GM19467 (cell line): ENCODE measurements around the gene TOR4A.
"Not testable (repeated sequence)": the region's sequence is repeated elsewhere in the genome, so short reads cannot be mapped to it uniquely, and the experiment has no call there.

Experiments
- ATAC-seq: cut with Tn5 transposase; IDR thresholded peaks from one replicate; pipeline ENCODE4 v1.9.1; 2021; ENCODE audit warnings: mild to moderate bottlenecking, moderate library complexity; ENCODE audit not compliant: unreplicated experiment

Gene TOR4A

GRCh38 chr9:137251490-137252268 is 25.8 kb upstream of the TOR4A start:
- no peak for ATAC-seq

DNA sequence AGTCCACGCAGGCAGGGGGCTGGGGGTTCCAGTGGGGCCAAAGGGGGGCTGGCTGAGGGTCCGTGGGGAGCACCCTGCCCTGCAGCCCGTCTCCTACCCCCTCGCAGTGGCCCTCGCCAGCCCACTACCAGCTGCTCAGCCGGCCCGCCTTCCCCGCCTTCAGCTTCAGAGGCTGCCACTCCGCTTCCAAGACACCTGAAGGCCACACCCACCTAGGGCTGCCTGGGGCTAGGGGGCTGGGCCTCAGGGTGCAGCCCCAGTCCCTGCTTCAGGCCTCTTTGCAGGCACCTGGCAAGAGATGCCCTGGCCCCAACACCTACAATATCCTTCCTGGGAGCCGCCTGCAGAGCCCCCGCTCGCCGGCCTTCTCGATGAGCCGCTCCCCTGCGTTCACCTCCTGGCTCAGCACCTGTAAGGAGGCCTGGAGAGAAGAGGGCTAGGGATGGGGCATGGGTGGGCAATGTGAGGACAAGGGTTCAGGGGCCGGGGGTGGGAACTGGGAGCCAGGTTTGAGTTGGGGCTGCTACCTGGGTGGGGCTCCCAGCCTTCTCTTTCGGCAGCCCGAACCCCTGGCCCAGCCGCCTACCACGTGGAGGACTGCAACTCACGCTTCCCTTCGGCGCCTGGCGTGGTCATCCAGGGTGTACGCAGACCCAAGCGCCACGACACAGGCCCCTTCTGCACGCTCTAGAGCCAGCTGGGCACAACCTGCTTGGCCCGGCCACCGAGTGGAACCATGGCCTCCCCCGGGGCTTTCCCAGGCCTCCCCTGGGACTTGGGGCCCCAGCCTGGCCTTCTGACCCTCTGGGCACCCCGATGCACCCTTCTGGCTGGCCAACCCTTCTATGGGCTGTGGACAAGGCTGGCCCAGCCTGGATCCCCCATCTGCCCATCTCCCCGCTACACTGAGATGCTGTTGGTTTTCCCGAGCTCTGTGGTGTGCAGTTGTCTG is 24.7 kb upstream of the TOR4A start:
- ATAC-seq, result no peak

- no peak for ATAC-seq
These were observed 23.6 kb upstream of the TOR4A start for GRCh38 chr9:137253717-137254623.

DNA sequence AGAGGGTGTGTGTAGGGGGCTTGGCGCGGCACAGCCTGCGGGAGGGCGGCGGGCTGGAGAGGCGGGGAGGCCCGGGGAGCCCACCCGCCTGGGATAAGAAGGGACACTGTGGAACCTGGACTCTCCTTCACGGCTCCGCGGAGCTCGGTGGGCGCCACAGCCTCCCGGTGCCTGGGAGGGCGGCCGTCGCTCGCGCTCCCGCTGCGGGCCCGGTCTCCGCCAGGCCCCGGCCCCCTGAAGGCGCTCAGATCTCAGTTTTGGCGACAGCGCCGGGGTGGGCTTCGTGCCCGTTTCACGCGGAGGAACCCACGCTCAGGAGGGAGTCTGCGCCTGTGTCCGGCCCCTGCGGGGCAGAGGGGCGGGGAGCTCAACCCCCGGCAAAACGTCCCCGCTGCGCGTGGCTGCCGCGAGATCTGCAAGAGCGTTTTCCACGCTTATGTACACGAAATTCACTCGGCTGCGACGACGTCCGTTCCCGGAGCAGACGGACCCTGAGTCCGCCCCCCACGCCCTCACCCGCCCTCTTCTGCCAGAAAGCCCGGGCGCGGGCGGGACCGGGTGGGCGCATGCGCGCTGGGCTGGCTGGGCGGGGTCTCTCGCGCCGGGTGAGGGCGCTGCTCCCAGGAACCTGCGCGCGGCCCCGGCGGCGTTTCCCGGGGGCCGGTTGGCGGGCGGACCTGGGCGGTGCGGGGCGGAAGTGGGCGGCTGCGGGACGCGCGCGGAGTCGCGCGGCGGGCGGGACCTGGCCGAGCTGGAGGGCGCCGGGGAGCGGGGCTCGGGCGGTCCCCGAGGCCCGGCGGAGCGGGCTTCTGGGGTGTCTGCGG is 22.7 kb upstream of the TOR4A start, which contains the start of gene NELFB:
NELFB (plus strand) TSS at position 704 of the 824 bp plus-strand sequence.
- peak; percentile 68 for ATAC-seq

- peak; percentile 20 for ATAC-seq
These were observed 21.9 kb upstream of the TOR4A start for GRCh38 chr9:137255448-137256114.

- no peak for ATAC-seq
These were observed 21.2 kb upstream of the TOR4A start for GRCh38 chr9:137256362-137256761.

- no peak for ATAC-seq
These were observed 20.7 kb upstream of the TOR4A start for GRCh38 chr9:137256856-137257255.

- ATAC-seq, result not testable (repeated sequence)
These were observed 15.2 kb upstream of the TOR4A start for GRCh38 chr9:137262173-137262908.

DNA sequence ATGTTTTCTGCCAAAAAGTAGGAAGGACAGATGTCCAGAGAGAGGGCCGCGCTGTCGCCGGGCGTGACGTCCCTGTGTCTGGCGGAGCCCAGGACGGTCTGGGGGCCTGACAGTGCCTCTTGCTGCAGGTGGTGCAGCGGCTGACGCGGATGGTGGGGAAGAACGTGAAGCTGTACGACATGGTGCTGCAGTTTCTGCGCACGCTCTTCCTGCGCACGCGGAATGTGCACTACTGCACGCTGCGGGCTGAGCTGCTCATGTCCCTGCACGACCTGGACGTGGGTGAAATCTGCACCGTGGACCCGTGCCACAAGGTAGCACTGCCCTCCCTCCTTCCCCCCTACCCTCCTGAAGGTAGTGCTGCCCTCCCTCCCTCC is 14.6 kb upstream of the TOR4A start:
- no peak for ATAC-seq

GRCh38 chr9:137263506-137263905 is 14.0 kb upstream of the TOR4A start:
- ATAC-seq, result no peak

- ATAC-seq, result no peak
These were observed 13.5 kb upstream of the TOR4A start for GRCh38 chr9:137264067-137264466.

DNA sequence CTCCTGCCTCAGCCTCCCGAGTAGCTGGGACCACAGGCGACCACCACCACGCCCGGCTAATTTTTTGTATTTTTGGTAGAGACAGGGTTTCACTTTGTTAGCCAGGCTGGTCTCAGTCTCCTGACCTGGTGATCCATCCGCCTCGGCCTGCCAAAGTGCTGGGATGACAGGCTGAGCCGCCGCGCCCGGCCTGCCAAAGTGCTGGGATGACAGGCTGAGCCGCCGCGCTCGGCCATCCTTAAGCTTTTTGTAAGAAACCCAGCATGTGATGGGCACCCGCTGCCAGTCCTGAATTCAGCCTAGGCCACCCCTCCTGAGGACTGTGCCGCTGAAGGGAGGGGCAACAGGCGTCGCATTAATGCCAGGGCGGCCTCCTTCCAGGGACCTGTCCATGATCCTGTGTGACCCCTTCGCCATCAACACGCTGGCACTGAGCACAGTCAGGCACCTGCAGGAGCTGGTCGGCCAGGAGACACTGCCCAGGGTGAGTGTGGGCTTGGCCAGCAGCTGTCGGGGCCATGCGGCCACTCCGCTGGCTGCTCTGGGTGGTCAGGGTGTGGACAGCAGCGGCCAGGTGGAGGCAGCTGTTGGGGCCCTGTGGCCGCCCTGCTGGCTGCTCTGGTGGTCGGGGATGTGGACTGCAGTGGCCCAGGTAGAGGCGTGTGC is 11.9 kb upstream of the TOR4A start:
- no peak for ATAC-seq

- ATAC-seq, result no peak
These were observed 11.4 kb upstream of the TOR4A start for GRCh38 chr9:137266162-137266527.

GRCh38 chr9:137266585-137267453 is 10.7 kb upstream of the TOR4A start:
- no peak for ATAC-seq

DNA sequence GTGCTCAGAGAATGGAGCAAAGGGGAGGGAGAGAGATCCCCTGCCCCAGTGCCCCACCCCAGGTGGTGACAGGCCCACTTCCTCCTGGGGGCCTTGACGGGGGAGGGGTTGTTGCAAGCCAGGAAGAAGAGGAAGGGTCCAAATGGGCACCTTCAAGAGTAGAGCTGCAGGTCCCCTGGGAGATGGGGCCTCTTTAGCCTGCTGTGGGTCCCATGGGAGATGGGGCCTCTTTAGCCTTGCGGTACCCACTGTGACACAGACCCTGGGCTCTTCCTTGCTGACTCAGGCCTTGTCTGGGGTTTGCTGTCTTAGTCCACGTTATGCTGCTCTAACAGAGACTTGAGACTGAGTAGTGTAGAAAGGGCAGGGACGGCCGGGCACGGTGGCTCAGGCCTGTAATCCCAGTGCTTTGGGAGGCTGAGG is 9.6 kb upstream of the TOR4A start:
- ATAC-seq, result no peak

DNA sequence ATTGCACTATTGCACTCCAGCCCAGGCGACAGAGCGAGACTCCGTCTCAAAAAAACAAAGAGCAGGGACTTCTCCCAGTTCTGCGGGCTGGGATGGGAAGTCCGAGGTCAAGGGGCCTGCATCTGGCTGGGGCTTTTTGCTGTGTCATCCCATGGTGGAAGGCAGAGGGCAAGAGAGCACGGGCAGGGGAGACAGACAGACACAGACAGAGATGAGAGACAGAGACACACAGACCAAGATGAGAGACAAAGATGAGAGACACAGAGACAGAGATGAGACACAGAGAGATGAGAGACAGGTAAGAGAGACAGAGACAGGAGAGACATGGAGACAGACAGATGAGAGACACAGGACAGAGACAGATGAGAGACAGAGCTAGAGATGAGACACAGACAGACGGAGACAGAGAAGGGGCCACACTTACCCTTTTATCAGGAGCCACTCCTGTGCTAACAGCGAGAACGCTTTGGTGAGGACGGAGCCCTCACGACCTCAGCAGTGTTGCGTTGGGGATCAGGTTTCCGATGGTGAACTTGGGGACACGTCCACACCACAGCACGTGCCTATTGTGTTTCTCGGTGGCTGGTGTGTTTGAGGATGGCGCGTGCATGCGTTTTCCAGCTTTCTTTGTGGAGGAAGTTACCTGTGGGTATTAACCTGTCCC is 8.9 kb upstream of the TOR4A start:
- no peak for ATAC-seq
